HG02840 (cell line): ENCODE data around the gene RAB12.
"Not testable (repeated sequence)": the region's sequence is repeated elsewhere in the genome, so short reads cannot be mapped to it uniquely, and the experiment has no call there.

ENCODE experiments used
- ATAC-seq: cut with Tn5 transposase; IDR thresholded peaks from one replicate; pipeline ENCODE4 v1.9.1; 2021; ENCODE audit warnings: mild to moderate bottlenecking, moderate library complexity, moderate number of reproducible peaks; ENCODE audit not compliant: unreplicated experiment, low FRiP score

RAB12 gene

GRCh38 chr18:8639762-8640161 lies 30.5 kb downstream of the RAB12 start:
- ATAC-seq = no peak

GRCh38 chr18:8643326-8643878 lies 34.2 kb downstream of the RAB12 start:
- ATAC-seq = no peak

- not testable (repeated sequence) for ATAC-seq
Measured at GRCh38 chr18:8647359-8647758, 38.1 kb downstream of the RAB12 start.

- not testable (repeated sequence) for ATAC-seq
Measured at GRCh38 chr18:8651478-8652261, 42.4 kb downstream of the RAB12 start.

GRCh38 chr18:8654503-8655451 lies 45.5 kb downstream of the RAB12 start:
- ATAC-seq = no peak

GRCh38 chr18:8656232-8656631 lies 47.0 kb downstream of the RAB12 start:
- no peak for ATAC-seq

- ATAC-seq = no peak
Measured at GRCh38 chr18:8657050-8657820, 48.0 kb downstream of the RAB12 start.

- ATAC-seq = no peak
Measured at GRCh38 chr18:8657873-8658470, 48.7 kb downstream of the RAB12 start.

- ATAC-seq = no peak
Measured at GRCh38 chr18:8658858-8659485, 49.7 kb downstream of the RAB12 start.

- ATAC-seq = no peak
Measured at GRCh38 chr18:8659609-8660242, 50.5 kb downstream of the RAB12 start.

GRCh38 chr18:8660316-8660715 lies 51.1 kb downstream of the RAB12 start:
- no peak for ATAC-seq

- ATAC-seq = no peak
Measured at GRCh38 chr18:8661754-8662559, 52.7 kb downstream of the RAB12 start.

GRCh38 chr18:8662560-8663255 lies 53.5 kb downstream of the RAB12 start:
- ATAC-seq = no peak

- no peak for ATAC-seq
Measured at GRCh38 chr18:8667846-8668245, 58.6 kb downstream of the RAB12 start.

- ATAC-seq = no peak
Measured at GRCh38 chr18:8668381-8668780, 59.1 kb downstream of the RAB12 start.

- ATAC-seq = no peak
Measured at GRCh38 chr18:8669571-8669970, 60.3 kb downstream of the RAB12 start.
